Ishikawa (cell line): ENCODE measurements around the gene NFKB1.

Source experiments
- CEBPB ChIP-seq: IDR thresholded peaks from 2 replicates; pipeline ENCODE4 v1.6.1; 2012
- CREB1 ChIP-seq: IDR thresholded peaks from 2 replicates; pipeline ENCODE4 v1.6.1; 2012; ENCODE audit warnings: low read depth
- EP300 ChIP-seq: IDR thresholded peaks from 2 replicates; pipeline ENCODE4 v1.6.1; 2012; ENCODE audit warnings: borderline replicate concordance
- RAD21 ChIP-seq: IDR thresholded peaks from 2 replicates; pipeline ENCODE4 v1.6.1; 2012; ENCODE audit warnings: low read depth
- TAF1 ChIP-seq: IDR thresholded peaks from 2 replicates; pipeline ENCODE4 v1.6.1; 2012; ENCODE audit warnings: low read depth, mild to moderate bottlenecking
- TCF12 ChIP-seq: IDR thresholded peaks from 2 replicates; pipeline ENCODE4 v1.6.1; 2012; ENCODE audit warnings: low read depth
- YY1 ChIP-seq: IDR thresholded peaks from 2 replicates; pipeline ENCODE4 v1.6.1; 2012; ENCODE audit warnings: low read depth
- TF ChIP-seq, protein P1 (sequence below): IDR thresholded peaks from 2 replicates; pipeline ENCODE4 v1.6.1; 2012; ENCODE audit warnings: low read depth, mild to moderate bottlenecking
- TF ChIP-seq, protein P2 (sequence below): IDR thresholded peaks from 2 replicates; pipeline ENCODE4 v1.6.1; 2012
- TF ChIP-seq, protein P3 (sequence below): IDR thresholded peaks from 2 replicates; pipeline ENCODE4 v1.6.1; 2012

DNA sequence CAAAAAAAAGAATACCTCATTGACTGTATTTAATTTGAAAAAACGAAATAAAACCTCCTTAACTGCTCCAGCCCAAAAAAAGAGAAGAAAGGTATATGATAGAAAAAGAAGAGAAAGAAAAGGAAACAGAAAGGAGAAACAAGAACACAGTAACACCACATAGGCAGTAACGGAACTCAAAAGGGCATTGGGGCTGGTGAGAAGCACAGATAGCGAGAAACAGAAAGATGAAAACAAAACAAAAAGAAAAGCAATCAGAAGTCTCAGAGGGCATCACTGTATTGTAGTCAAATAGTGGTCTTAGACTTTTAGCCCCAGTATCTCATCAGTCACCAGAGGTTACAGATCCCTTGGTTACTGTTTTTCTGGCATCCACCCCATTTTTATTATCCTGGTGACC is 88.6 kb downstream of the NFKB1 start:
- TF ChIP-seq YY1, result no peak
- TF ChIP-seq, protein P1, sequence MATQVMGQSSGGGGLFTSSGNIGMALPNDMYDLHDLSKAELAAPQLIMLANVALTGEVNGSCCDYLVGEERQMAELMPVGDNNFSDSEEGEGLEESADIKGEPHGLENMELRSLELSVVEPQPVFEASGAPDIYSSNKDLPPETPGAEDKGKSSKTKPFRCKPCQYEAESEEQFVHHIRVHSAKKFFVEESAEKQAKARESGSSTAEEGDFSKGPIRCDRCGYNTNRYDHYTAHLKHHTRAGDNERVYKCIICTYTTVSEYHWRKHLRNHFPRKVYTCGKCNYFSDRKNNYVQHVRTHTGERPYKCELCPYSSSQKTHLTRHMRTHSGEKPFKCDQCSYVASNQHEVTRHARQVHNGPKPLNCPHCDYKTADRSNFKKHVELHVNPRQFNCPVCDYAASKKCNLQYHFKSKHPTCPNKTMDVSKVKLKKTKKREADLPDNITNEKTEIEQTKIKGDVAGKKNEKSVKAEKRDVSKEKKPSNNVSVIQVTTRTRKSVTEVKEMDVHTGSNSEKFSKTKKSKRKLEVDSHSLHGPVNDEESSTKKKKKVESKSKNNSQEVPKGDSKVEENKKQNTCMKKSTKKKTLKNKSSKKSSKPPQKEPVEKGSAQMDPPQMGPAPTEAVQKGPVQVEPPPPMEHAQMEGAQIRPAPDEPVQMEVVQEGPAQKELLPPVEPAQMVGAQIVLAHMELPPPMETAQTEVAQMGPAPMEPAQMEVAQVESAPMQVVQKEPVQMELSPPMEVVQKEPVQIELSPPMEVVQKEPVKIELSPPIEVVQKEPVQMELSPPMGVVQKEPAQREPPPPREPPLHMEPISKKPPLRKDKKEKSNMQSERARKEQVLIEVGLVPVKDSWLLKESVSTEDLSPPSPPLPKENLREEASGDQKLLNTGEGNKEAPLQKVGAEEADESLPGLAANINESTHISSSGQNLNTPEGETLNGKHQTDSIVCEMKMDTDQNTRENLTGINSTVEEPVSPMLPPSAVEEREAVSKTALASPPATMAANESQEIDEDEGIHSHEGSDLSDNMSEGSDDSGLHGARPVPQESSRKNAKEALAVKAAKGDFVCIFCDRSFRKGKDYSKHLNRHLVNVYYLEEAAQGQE, result no peak
- TF ChIP-seq, protein P2, sequence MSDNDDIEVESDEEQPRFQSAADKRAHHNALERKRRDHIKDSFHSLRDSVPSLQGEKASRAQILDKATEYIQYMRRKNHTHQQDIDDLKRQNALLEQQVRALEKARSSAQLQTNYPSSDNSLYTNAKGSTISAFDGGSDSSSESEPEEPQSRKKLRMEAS, result no peak
- TF ChIP-seq RAD21, result no peak
- TF ChIP-seq CEBPB, result no peak
- no peak for TF ChIP-seq EP300
- TF ChIP-seq TAF1, result no peak
- TF ChIP-seq CREB1, result no peak
- TF ChIP-seq, protein P3, sequence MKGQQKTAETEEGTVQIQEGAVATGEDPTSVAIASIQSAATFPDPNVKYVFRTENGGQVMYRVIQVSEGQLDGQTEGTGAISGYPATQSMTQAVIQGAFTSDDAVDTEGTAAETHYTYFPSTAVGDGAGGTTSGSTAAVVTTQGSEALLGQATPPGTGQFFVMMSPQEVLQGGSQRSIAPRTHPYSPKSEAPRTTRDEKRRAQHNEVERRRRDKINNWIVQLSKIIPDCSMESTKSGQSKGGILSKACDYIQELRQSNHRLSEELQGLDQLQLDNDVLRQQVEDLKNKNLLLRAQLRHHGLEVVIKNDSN, result no peak
- TF ChIP-seq TCF12, result no peak
